ENCODE measurements around the gene FHOD3.

FHOD3 gene

DNA sequence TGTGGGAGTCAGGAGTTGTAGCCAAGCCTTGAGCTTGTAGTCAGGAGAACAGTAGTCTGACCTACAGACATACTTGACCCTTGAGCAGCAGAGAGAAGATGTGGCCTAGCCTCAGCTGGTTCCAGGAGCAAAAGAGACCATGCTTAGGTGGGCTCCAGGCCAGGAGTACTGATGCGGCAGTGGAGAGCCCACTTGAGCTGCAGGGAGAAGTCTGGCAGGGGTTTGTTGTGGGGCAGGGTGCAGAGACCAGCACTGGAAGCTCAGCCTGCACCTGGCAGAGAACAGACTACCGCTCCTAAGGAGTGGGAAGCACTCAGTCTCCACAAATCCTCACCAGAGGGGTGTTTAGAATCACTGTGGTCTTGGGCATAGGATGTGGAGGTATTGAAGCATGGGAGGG lies 333.4 kb downstream of the FHOD3 start:
- DNase-seq (ENCODE audit: low spot score), result no peak

GRCh38 chr18:36633961-36634412 lies 336.5 kb downstream of the FHOD3 start:
- DNase-seq (ENCODE audit: low spot score), result no peak

DNA sequence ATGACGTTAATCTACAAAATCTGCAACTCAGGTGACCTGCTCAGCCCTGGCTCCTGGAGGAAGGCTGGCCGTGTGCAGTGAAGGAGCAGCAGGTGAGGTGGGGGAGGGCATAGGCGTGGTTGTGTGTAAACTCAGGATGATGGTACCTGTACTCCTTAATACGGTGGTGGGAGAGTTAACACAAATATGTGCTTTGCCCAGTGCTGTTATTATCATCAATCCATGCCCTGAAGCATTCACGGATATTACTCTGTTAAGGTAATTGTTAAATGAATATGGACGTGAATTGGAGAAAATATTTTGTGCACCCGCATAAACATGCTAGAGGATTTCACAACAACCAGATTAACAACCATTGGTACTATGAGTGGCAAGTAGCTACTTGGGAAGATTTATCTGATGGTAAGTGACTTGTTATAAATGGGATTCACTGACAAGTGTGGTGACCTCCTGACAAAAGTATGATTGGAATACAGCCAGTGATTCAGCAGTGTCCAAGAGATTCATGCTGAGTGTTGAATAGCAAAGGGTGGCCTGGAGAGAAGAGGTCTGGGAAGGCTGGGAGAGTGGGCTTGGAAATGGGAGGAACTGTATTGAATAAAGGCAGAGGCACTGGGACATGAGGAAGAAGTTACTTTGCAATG lies 337.2 kb downstream of the FHOD3 start:
- DNase-seq (ENCODE audit: low spot score), result no peak

GRCh38 chr18:36635414-36636096 lies 338.0 kb downstream of the FHOD3 start:
- no peak for DNase-seq (ENCODE audit: low spot score)

- no peak for DNase-seq (ENCODE audit: low spot score)
These were observed 338.8 kb downstream of the FHOD3 start for GRCh38 chr18:36636237-36636817.

DNA sequence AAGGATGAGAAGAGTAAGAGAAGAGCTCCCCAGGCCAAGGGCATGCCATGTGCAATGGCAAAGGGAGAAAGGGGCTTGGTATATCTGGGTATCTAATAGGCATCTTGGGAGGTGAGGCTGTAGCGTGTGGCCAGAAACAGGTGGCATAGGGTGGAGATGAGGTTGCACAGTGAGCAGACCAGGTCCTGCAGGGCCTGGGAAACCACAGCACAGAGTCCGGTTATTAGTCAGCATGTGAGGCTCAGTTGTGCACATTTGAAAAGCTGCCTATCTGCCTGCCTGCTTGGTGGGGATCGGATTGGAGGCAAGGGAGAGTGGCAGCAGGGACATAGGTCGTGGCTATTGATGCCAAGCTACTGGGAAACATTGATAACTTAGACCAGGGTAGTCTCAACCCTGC lies 340.7 kb downstream of the FHOD3 start:
- DNase-seq (ENCODE audit: low spot score), result no peak

- DNase-seq (ENCODE audit: low spot score), result no peak
These were observed 342.8 kb downstream of the FHOD3 start for GRCh38 chr18:36640021-36640952.

GRCh38 chr18:36643061-36643460 lies 345.5 kb downstream of the FHOD3 start:
- DNase-seq (ENCODE audit: low spot score), result no peak

GRCh38 chr18:36648803-36649202 lies 351.3 kb downstream of the FHOD3 start:
- no peak for DNase-seq (ENCODE audit: low spot score)

DNA sequence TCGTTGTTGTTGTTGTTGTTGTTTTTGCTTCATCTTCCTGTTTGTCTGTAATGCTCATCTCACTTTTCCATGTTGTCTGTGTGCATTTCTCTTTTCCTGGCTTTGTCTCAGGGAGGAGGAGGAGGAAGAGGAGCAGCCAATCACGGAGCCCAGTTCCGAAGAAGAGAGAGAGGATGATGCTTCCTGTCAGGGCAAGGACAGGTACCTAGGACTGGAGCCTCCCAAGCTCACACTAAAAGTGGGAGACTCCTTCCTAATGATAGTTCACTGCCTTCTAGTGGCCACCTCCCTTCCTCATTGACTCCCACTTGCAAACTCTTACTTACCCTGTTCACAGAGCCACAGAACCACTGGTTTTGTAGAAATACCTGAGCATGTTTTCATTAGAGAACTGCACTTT lies 351.7 kb downstream of the FHOD3 start:
- DNase-seq (ENCODE audit: low spot score), result no peak

DNA sequence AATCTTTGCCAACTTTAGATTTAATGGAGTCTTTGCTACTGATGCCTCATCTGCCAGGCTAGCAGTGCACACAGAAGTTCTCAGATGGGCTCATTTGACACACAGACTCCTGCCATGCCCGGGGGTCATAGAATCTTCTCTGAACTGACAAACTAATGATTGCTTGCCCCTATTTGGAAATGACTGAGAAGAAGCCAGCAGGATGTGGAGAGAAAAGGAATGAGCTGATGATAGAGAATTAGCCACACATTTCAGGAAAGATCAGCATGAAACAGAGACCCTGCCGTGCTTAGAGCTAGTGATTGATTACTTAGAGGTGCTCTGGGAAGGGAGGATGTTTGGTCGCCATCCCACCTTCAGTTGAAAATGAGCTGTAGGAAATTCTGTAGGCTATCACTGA lies 352.8 kb downstream of the FHOD3 start:
- no peak for DNase-seq (ENCODE audit: low spot score)

DNA sequence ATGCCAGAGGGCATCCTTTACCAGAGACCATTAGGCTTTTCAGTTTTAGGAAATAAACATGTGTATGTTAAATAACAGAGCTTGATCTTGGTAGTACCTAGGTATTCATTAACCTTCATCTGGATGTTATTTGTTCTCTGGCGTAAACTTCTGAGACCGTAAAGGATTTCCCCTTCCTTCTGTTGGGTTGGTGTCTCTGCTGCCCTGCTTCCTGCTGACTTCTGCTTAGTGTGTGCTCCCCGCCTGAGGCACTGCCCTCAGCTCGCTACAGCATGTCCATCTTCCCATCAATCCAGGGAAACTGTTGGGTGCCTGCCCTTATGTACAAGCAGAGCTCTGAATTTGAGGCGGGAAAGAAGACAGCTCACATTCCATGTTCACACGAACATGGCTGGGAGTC lies 353.4 kb downstream of the FHOD3 start:
- DNase-seq (ENCODE audit: low spot score), result no peak

DNA sequence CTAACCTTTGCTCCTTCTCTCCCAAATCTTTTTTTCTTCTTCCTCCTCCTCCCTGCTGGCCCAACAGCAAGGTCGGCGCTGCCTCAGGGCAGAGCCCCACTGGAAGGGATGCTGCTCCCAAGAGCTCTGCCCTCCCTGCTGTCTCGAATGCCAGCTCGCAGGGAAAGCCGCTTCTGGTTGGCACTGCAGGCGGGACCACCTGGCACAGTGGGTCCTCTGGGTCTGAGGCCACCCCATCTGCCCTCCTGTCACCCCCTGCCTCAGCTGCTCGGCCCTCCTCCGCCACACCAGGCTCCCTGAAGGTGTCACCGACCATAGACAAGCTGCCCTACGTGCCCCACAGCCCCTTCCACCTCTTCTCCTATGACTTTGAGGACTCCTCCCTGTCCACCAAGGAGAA lies 355.0 kb downstream of the FHOD3 start:
- no peak for DNase-seq (ENCODE audit: low spot score)

- no peak for DNase-seq (ENCODE audit: low spot score)
These were observed 355.8 kb downstream of the FHOD3 start for GRCh38 chr18:36653141-36653869.

- DNase-seq (ENCODE audit: low spot score), result no peak
These were observed 356.4 kb downstream of the FHOD3 start for GRCh38 chr18:36653870-36654269.

GRCh38 chr18:36655074-36655473 lies 357.6 kb downstream of the FHOD3 start:
- no peak for DNase-seq (ENCODE audit: low spot score)

- no peak for DNase-seq (ENCODE audit: low spot score)
These were observed 358.4 kb downstream of the FHOD3 start for GRCh38 chr18:36655930-36656329.

DNA sequence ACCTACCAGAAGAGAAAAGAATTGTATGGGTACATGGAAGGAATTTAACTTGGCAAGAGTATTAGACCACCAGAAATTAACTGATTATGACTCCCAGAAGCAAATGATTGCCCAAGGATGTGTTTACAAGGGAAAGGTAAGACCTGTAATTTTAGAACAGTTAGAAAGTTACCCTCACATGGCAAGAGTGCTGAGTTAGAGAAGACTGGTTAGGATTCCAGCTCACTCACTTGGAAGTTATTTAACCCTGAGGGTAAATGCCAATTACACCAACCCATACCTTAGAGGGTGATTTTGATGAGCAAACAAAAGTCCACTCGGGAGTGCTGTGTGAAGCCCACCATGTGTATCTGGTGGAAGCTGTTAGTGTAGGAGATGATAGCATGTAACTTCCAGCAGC lies 361.1 kb downstream of the FHOD3 start:
- DNase-seq (ENCODE audit: low spot score), result no peak

DNA sequence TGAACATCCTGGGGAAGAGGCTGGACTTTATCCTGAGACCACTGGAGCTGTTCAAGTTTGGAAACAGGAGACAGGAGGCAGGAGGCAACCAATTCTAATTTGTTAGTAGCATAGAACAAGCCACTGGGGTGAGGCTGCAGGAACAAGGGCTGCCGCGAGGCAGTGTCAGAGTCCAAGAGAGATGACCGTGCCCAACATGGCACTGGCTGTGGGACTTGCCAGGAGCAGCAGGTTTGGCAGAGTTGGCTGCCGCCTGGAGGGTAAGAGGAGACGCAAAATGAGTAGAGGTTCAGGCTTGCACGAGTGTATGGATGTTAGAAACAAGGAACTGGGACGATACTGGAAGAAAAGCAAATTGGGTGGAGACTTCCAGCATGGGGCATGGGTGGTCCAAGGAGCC lies 362.8 kb downstream of the FHOD3 start:
- DNase-seq (ENCODE audit: low spot score), result no peak

DNA sequence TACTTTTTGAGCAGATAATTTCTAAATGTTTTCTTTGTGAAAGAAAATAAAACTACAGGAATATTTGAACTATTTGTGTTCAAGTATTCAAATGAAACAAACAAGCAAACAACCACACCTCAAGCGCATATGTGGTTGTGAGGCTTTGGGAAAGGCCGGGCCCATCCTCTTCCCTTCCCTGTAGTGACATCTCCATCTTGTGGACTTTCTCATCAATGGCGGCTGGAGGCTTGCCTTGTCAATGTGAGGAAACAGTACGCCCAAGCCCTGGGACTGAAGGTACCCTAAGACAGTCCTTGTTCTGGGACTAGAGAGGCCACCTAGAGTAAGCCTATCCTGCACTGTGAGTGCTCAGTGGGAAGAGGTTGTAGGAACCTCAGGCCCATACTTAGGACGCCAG lies 364.5 kb downstream of the FHOD3 start:
- DNase-seq (ENCODE audit: low spot score), result peak; percentile 15

DNA sequence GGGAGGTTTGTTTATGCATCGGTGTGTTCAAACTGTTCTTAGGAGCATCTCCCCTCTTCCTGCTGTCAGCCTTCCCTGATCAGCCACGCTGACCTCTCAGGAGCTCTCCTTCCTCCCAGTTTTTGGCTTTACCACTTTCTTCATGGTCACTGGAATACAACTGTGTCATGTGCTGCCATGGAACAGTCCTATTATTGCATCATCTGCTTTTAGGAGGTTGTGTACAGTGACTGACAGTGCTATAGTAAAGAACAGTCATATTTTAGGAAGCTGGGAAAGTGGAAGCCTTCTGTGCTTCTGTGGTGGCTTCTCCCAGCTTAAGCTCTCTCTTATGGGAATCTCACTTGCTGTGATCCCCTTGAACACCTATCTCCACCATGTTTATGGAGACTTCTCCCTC lies 365.8 kb downstream of the FHOD3 start:
- no peak for DNase-seq (ENCODE audit: low spot score)

DNA sequence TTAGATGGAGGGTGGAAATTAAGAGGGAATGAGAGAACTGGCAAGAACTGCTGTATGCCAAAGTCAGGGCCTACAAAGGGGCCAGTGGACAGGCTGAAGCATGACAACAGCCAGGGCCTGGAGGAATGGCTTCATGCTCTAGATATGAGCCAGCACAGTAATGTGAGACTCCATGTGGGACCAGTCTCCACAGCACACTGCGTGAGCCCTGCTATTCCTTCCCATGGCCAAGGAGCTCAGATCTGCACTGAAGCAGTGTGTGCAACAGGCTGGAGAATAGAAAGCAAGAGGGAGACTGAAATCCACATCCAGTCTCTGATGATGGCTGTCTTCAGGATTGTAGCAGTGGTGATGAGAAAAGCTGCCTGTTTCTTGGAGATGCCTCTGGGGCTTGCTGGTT lies 368.4 kb downstream of the FHOD3 start:
- no peak for DNase-seq (ENCODE audit: low spot score)
